HG03521 (cell line): ENCODE data around the gene CLN6.
"Not testable (repeated sequence)": the region's sequence is repeated elsewhere in the genome, so short reads cannot be mapped to it uniquely, and the experiment has no call there.

Experiments
- ATAC-seq: cut with Tn5 transposase; IDR thresholded peaks from one replicate; pipeline ENCODE4 v1.9.1; 2021; ENCODE audit warnings: mild to moderate bottlenecking, moderate library complexity; ENCODE audit not compliant: unreplicated experiment

CLN6 gene

DNA sequence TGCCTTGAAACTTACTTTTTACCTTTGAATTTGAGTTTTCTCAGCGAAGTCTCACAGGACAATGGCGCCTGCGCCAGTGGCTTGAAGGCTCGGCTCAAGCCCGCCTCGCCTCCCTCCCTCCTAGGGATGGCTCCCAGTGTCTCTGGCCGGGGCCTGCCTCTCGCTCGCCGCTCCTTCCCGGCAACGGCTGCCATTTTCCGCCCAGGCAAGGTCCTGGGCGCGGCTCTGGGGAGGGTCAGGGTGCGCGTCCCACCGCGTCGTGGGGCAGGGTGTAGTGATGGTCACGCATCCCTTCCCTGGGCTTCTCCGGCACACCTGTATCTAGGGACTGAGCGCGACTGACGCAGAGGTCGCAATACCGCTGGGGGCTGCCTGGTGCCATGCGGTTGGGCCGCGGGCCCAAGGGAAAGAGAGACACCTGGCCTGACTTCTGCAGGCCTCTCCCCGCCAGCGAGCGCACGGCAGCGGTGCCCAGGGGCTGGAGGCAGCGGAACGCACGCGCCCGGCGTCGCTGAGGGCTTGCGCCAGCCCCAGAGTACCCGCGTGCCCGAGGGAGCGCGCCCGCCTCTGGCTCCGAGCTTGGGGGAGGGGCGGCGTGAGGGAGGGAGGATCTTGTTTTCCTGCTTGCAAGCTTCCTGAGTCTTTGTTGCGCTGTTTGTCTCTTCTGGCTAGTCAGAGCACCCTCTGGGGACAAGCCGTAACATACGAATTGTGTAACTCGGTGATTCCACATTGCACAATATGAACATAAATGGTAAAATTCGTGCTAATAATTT is 27.3 kb upstream of the CLN6 start:
- no peak for ATAC-seq

DNA sequence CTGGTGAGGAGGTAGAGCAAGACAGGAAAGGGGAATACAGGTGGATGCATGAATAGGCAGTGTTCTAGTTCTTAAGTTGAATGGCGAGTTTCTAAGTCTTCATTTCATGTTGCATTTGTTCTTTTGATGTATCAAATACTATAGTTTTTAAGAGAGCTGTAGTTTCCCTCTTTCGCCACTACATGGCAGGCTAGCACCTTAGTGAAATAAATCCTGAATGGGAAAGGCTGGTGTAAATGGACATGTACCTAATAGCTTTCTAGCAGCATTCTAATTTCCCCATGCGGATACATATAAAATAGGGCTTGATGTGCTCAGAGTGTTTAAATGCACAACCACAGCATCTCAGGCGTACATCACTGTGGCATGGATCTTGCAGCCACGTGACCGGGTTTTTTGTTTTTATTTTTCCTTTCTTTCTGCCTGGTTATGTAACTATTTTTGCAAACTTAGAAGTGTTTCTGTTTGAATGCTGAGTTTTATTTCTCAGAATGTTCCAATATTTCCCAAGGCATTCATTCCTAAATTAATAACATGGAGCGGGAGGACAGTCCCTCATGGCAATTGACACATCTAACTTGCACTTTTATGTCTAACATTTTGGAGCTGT is 23.5 kb upstream of the CLN6 start:
- no peak for ATAC-seq

DNA sequence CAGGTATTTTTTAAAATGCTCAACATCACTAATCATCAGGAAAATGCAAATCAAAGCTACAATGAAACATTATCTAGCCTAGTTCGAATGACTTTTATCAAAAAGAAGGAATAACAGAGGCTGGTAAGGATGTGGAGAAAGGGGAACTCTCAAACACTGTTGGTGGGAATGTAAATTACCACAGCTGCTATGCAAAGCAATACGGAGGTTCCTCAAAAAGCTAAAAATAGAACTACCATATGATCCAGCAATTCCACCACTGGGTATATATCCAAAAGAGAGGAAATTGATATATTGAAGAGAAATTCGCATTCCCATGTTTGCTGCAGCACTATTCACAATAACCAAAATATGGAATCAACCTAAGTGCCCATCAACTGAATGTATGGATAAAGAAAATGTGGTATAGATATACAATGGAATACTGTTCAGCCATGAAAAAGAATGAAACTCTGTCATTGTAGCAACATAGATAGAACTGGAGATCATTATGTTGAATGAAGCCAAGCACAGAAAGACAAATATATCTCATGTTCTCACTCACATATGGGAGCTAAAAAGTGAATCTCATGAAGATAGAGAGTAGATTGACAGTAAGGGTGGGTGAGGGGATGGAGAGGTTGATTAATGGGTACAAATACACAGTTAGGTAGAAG is 19.7 kb upstream of the CLN6 start:
- ATAC-seq: no peak

DNA sequence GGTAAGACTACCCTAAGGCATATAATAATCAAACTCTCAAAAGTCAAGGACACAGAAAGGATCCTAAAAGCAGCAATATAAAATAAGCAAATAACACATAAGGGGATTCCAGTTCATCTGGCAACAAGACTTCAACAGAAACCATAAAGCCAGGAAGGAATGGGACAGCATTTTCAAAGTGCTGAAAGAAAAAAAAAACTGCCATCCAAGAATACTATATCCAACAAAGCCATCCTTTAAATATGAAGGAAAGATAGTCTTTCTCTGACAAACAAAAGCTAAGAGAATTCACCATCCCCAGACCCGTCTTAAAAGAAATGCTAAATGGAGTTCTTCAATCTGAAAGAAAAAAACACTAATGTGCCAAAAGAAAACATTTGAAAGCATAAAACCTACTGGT is 14.7 kb upstream of the CLN6 start:
- ATAC-seq: no peak

DNA sequence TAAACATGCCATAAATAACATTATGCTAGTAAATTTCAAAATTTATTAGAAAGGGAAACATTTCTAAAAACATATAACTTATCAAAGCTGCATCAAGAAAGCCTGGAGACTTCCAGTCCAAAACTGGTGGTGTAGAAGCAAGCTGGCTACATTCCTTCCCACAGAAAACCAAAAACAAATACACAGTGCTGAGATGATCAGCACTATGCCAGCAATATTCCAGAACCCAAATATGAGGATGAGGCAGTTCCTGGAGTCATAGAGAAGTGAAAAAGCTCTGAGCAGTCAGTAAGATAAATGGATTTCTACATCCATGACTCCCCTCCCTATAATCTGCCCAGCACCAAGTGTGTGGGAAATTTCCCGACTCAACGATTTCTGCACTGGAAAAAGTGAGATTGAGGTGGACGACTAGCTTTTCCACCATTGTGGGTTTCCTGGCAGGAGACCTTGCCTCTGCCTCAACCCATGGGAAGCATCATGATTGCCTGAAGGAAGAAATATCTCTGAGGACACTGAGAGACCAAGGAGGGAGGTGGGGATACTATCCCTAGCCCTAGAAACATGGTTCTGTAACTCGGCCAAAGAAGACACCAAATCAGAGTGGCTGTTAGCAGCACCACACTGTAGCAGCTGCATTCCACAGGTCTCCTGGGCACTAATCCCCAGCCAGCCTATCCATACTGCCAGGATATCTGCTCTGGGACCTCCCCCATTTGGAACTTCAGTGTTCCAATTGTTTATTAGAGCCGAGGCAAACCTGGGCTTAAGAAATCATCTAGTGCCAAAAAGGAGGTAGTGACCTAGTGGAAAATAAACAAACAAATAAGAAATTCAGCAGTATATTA is 11.8 kb upstream of the CLN6 start:
- ATAC-seq: no peak

DNA sequence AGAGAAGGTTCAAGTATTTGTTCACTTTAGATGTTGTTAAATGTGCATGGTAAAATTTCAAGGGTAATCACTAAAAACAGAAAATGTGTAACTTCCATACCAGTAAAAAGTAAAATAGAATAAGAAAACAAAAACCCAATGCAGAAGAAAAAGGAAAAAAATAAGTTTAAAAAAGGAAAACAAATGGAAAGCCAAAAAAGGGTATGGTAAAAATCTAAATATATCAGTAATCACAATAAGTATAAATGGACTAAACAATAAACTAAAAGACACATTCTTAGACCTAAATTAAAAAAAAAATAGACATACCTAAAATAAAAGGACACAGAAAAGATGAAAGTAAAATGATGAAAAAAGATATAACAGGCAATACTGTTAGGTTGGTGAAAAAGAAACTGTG is 9.5 kb upstream of the CLN6 start:
- ATAC-seq: no peak

DNA sequence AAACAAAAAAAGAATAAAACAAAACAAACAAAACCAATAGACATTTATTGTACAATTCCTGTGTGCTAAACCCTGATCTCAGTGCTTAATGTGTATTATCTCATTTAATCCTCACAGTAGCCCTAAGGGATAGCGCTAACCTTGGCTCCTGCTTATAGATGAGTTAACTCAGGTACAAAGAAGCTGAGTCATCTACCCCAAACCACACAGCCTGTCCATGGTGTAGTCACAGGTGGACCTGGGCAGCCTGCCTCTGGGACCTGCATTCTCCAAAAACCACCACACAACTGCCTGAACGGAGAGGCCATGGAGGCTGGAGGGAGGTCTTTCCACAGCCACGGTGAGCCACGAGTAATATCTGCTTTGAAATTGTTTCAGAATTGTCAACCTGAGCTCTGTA is 5.5 kb upstream of the CLN6 start:
- ATAC-seq: no peak

DNA sequence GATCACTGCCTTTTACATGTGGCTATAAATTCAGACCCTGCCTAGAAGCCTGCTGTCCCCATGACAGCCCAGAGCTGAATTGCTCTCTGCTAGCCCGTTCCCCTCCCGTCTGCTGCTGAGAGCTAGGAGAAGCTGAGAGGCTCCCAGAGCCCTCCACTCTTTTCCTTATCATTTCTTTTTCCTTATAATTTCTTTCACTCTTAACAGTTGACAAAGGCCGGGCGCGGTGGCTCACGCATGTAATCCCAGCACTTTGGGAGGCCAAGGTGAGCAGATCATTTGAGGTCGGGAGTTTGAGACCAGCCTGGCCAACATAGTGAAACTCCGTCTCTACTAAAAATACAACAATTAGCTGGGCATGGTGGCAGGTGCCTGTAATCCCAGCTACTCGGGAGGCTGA is 5.0 kb upstream of the CLN6 start:
- ATAC-seq: not testable (repeated sequence)

DNA sequence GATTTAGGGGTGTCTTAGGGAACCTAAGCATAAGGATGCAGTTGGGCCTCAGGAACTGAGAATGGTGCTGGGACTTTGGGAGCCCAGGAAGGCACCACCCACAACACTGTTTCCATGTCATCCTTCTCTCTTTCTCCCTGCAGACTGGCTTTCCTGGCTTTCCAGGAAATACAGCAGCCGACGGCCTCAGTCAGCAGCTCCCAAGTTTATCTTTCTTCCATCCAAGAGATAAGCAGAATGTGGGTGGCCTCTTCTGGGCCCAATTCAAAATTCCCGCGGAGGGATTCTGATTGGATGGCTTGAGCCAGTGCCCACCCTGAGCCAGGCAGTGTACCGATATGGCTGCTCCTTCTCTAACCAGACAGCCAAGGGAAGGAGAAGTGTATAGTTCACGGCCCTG is 4.5 kb upstream of the CLN6 start:
- ATAC-seq: no peak

DNA sequence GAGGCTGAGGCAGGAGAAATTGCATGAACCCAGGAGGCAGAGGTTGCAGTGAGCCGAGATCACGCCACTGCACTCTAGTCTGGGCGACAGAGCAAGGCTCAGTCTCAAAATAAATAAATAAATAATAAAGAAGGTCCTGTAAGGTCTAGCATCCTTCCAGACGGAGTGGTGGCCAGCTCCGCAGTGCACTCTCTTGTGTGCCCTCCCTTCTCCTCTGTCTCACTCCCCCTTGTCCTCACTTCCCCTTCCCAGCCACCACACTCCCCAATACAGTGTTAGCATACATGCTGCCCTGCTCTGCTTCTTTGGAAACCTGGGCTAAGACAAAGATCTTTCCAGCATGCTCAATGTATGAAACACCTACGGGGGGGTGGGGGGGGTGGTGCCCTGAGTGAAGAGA is 3.4 kb upstream of the CLN6 start:
- no peak for ATAC-seq

DNA sequence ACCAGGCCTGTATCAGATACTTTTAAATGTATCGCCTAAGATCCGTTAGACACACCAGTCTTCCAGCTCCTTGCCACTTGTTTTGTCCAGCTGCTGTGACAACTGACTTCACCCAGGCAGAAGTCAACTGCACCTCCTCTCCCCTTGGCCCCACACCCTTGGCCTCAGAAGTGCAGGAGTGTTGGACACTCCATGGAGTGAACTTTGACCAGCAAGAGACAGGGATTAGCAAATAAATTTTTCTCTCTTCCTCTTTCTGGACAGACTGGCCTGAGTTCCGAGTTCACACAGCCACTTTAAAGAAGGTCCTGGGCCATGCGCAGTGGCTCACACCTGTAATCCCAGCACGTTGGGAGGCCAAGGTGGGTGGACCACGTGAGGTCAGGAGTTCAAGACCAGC is 2.9 kb upstream of the CLN6 start:
- no peak for ATAC-seq

DNA sequence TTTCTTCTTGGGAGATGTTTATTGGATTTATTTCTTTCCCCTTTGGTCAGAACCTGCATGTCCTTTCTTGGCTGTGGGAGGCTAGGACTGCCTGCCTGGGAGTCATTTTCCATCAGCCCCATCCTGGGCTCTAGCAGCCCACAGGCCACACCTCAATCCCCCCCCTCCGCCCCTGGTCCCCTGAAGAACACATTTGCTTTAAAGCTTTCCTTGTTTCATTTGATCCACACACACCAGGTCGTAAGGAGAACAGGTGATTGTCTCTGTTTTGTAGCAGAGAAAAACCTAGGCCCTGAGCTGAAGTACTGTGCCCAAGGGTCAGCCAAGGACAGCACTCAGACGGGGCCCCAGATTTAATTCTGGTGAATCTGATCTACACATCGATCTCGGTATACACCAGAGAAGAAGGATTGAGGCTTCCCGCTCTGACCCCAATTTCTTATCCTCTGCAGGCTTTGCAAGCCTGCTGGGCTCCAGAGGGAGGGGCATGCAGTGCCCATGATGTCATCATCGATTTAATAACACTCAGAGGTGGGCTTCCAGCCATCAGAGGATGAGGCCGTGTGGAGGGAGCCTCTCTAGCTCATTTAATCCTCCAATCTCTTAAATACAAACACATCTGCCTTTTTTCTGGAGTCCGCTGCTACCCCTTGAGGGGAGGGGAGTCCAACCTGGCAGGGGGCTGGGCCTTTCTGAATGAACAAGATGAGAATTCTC is 1.7 kb upstream of the CLN6 start:
- no peak for ATAC-seq

DNA sequence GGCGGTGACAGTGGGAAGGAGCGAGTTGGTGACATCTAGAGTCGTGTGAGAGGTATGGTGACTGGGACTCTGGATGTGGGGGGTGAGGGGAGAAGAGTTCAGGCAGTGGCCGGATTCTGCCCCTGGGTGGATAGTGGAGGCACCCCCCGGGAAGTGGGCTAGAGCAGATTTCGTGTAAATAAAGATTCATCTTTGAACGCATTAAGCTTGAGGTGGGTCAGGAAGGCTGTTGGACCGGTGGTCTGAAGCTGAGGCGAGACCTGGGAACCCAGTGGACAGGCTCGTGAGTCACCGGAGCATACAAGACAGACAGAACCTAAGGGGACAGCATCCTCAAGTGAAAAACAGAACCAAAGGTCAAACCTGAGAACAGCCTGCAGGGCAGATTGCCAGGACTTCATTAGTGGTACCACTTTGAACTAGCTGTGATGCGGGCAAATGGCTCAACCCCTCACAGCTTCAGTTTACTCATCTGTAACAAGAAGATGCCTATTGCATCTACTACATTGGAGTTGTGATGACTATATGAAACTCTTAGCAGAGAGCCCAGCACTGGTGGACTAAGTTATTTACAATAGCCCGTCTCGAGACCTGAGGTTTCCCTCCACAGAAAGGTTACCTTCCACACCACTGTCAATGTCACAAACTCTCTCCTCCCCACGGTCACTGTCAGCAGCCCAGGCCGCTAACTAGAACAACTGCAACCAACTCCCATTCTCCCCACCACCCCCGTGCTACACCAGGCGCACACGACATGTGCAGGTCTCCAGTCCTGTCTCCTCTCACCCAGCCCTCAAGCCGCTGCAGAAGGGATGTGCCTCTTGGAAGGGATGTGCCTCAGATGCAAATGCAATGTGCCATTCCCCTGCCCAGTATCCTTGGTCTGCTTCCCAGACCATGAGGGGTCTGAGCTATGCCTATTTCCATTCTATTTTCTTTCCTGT is 901 bp upstream of the CLN6 start:
- ATAC-seq: no peak

DNA sequence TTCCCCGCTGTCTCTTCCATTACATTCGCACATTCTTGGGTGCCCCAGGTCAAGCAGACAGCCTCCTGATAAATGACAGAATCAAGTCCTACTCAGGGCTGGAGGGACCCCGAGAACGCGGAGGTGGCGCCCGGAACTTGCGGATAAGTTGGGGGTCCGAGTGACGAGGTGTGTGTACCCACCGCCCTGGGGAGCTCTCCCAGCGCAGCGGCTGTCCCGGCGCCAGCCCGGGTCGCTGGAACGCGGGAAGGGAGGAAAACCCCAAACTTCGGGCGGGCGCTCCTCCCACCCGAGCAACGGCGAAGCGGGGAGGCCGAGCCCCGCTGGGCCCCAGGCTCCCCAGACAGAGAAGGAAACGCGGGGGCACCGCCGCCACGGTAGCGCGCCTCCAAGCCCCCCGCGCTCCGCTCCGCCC is 550 bp downstream of the CLN6 start:
- peak; percentile 2 for ATAC-seq

DNA sequence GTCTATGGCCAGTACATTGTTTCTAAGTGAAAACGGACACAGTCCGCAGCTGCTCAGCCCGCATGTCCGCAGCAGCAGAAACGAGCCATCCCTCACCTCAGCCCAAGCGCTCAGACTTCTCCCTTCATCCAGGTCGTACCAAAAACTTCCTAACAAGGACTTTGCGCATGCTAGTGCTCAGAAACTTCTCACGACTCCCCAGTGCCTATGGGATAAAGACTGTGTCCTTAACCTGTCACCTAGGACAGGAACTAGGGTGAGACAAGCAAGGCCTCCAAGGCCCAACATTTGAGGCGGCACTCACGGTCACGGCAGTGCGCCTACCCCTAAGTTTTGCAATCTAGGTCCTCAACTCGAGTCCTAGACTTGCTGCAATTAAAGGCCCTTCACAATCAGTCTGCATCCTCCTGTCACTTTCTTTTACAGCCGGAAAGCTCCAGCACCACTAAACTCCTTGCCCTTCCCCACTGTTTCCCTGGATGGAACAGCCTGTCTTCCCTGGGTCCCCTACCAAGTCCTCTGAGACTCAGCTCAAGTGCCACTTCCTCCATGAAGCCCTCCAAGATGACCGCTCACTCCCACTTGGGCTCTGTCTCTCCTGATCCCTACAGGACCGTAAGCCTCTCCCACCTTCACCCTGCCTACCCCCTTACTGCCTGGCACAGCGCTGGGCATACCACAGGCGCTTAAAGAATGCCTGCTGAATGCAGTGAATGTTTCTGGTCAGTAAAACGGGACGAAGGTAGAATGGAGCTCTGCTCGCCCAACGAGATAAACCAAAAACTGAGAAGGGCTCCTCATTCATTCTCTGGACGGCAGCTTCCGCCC is 1.2 kb downstream of the CLN6 start:
- ATAC-seq: no peak

DNA sequence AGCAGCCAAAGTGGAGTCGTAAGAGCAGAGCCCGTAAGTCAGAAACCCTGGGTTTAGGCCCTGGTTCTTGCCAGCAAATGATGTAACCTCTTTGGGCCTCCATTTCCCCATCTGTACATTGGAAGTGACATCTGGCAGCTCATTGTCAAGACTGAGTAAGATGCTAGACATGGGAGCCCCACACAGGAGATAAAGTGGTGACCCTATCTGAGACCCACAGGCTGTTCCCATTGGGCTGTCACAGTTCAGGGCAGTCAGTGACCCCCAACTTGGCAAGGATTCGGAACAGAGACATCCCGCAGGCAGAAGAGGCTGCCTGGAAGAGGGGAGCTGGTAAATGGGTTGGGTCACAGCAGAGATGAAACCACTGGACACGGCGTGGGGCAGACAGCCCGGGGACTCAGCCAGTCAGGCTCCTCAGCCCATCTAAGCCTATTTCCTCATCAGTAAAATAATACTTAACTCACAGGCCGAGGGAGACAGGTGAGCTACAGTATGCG is 1.8 kb downstream of the CLN6 start:
- ATAC-seq: no peak

DNA sequence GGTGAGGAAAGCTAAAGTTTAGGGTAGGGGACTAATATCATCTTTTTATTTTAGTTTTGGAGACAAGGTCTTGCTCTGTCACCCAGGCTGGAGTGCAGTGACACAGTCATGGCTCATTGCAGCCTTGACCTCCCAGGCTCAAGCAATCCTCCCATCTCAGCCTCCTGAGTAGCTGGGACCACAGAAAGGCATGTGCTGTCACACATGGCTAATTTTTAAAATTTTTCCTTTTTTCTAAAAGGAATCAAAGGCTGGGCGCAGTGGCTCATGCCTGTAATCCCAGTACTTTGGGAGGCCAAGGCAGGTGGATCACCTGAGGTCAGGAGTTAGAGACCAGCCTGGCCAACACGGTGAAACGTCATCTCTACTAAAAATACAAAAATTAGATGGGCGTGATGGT is 4.1 kb downstream of the CLN6 start:
- ATAC-seq: not testable (repeated sequence)

DNA sequence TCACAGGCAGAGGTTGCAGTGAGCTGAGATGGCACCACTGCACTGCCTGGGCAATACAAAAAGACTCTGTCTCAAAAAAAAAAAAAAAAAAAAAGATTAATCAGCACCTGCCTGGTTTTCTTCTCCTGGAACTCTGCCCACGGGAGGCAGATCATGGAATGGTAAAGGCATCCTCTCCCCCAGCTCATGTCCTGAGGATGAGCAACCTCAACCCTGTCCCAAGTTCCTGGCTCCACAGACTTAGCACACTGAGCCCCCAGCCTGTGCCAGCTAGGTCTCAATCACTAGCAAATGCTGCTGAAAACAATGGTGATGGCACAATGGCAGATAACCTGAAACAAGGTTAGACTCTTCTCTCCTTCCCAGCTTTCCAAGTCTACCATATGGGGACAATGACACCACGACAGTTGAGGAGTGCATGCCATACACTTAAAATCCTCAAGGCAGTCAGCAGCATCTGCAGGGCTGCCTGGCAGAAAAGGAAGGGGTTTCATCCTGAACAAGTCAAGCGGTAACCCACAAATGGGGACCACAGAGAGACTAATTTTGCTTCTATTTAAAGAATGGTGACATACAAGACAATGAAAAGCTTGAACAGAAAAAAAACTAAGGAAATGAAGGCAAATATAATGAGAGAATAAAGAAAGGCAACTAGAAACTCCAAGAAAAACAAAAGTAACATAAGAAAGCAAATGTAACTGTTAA is 4.8 kb downstream of the CLN6 start:
- ATAC-seq: no peak
